Measurements from ENCODE around the gene PHLDA3.

Gene PHLDA3

DNA sequence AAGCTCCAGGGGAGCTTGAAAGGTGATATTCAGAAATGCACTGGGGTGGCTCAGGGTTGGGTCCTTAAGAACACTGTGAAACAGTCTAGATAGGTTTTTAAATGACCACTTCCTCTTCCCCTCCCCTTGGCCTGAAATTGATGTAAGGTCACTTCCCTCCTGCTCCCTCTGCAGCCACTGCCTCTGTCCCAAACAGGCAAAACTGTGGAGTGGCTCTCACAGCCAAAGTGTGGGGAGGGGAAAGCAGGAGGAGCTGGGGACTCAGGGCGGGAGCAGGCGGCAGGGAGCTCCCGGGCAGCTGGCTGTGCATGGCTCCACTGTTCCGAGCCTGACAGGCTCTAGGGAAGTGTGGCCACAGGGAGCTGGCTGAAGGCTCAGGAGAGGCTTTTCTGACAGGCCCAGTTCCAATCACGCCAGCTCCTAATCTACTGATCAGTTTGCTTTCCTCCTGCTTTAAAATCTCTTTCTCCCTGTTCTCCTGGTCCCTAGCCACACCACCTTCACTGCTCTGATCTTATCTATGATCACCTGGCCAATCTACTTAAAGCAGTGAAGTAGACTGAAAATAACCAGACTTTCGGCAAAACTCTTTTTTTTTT lies 43.1 kb upstream of the PHLDA3 start:
- H3K9me3 ChIP-seq (ENCODE audit: severe bottlenecking) = no peaks in the 10 kb centered on the region
- H3K4me1 ChIP-seq (ENCODE audit: insufficient read depth, poor library complexity, severe bottlenecking) = peaks cover 10% of the 10 kb centered on the region
- DNase-seq (ENCODE audit: low spot score) (no peak), ATAC-seq (ENCODE audit: low read depth) (no peak)
- TF ChIP-seq, protein P1, sequence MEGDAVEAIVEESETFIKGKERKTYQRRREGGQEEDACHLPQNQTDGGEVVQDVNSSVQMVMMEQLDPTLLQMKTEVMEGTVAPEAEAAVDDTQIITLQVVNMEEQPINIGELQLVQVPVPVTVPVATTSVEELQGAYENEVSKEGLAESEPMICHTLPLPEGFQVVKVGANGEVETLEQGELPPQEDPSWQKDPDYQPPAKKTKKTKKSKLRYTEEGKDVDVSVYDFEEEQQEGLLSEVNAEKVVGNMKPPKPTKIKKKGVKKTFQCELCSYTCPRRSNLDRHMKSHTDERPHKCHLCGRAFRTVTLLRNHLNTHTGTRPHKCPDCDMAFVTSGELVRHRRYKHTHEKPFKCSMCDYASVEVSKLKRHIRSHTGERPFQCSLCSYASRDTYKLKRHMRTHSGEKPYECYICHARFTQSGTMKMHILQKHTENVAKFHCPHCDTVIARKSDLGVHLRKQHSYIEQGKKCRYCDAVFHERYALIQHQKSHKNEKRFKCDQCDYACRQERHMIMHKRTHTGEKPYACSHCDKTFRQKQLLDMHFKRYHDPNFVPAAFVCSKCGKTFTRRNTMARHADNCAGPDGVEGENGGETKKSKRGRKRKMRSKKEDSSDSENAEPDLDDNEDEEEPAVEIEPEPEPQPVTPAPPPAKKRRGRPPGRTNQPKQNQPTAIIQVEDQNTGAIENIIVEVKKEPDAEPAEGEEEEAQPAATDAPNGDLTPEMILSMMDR (IDR thresholded peaks at IDR 0.05; ENCODE audit: poor library complexity, severe bottlenecking) = no peak
- no peak overlapping the region for H3K4me3 ChIP-seq (ENCODE audit: severe bottlenecking)
- H3K27me3 ChIP-seq (ENCODE audit: insufficient read depth, poor library complexity, severe bottlenecking) = no peaks in the 10 kb centered on the region
- no peaks in the 10 kb centered on the region for H3K36me3 ChIP-seq (ENCODE audit: low read depth)
- no peak overlapping the region for H3K27ac ChIP-seq (ENCODE audit: poor library complexity, severe bottlenecking)

DNA sequence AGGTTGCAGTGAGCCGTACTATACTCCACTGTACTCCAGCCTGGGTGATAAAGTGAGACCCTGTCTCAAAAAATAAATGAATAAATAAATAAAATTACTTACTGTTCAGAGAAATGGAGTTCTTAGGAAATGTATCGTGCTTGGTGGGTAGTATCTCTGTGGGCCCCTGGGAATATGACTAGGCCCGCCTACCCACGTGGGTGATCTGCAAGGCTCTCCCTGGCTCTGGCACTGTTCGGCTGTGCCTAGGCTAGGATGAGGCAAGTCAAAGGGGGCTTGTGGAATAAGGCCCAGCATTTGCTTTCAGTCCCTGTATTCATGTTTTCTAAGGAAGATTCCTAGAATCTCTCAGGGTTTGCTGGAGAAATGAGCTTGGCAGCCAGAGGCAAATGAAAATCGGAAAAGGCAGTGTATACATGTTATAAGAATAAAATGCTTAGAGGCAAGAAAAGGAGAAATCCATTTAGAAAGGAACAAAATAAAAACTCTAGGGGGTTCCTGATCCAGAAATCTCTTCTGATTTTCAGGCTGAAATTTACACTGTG lies 42.5 kb upstream of the PHLDA3 start:
- no peak for ATAC-seq (ENCODE audit: low read depth)
- Histone ChIP-seq H3K4me3 (ENCODE audit: severe bottlenecking) (no peak overlapping the region), H3K36me3 (ENCODE audit: low read depth) (no peaks in the 10 kb centered on the region), H3K27ac (ENCODE audit: poor library complexity, severe bottlenecking) (no peak overlapping the region), H3K27me3 (ENCODE audit: insufficient read depth, poor library complexity, severe bottlenecking) (no peaks in the 10 kb centered on the region), H3K9me3 (ENCODE audit: severe bottlenecking) (no peaks in the 10 kb centered on the region), H3K4me1 (ENCODE audit: insufficient read depth, poor library complexity, severe bottlenecking) (peaks cover 7% of the 10 kb centered on the region)
- TF ChIP-seq, protein P1 (IDR thresholded peaks at IDR 0.05; ENCODE audit: poor library complexity, severe bottlenecking) = no peak
- no peak for DNase-seq (ENCODE audit: low spot score)

DNA sequence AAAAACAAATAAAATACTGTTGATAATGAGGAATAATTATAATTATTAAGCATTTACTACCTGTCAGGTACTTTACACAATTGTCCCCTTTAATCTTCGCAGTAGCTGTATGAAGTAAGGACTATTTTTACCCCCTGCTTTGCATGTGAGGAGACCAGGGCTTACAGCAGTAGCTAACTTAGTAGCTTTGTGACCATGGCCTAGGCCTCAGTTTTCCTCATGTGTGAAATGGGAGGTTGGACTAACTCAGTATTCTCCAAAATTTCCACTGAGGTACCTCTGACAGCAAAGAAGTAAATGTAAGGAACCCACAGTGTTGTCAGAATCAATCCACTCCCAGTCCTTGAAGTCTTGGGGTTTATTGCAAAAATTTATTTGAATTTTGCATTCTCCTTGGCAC lies 41.7 kb upstream of the PHLDA3 start:
- H3K9me3 ChIP-seq (ENCODE audit: severe bottlenecking) = no peaks in the 10 kb centered on the region
- no peaks in the 10 kb centered on the region for H3K27me3 ChIP-seq (ENCODE audit: insufficient read depth, poor library complexity, severe bottlenecking)
- H3K4me3 ChIP-seq (ENCODE audit: severe bottlenecking) = no peak overlapping the region
- TF ChIP-seq, protein P1 (IDR thresholded peaks at IDR 0.05; ENCODE audit: poor library complexity, severe bottlenecking) = no peak
- peaks cover 8% of the 10 kb centered on the region for H3K4me1 ChIP-seq (ENCODE audit: insufficient read depth, poor library complexity, severe bottlenecking)
- H3K36me3 ChIP-seq (ENCODE audit: low read depth) = no peaks in the 10 kb centered on the region
- H3K27ac ChIP-seq (ENCODE audit: poor library complexity, severe bottlenecking) = no peak overlapping the region
- DNase-seq (ENCODE audit: low spot score) (no peak), ATAC-seq (ENCODE audit: low read depth) (no peak)

DNA sequence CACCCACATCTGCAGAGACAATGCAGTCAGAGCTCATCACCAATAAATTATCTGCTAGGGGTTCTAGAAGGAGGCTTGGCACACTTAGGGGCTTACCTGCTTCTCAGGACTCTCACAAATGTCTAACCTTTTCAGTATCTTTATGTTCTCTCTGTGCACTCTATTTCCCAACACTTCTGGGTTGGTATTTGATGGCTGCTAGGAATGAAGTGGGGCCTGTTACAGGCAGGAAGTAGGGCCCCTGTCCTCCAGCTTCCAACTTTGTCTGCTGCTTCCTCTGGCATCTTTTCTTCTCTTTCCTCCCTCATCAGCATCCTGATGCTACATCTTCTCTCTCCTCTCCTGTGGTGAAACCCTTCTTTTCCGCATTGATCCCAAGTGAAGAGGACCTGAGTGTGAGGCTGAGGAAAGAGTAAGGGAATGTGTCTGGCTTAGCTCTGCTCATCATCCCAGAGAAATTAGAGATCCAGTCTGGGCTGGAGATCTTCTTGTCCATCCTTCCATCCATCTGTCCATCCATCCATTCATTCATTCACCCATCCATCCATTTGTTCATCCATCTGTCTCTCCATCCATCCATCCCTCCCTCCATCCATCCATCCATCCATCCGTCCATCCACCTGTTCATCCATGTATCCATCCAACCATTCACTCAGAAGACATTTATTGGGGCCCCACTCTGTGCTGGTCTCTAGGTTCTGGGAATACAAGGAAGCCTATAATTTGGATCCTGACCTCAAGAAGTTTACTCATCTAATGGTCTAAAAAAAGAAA lies 40.8 kb upstream of the PHLDA3 start:
- TF ChIP-seq, protein P1 (IDR thresholded peaks at IDR 0.05; ENCODE audit: poor library complexity, severe bottlenecking) = no peak
- H3K36me3 ChIP-seq (ENCODE audit: low read depth) = no peaks in the 10 kb centered on the region
- no peak overlapping the region for H3K4me3 ChIP-seq (ENCODE audit: severe bottlenecking)
- no peak for DNase-seq (ENCODE audit: low spot score)
- no peak overlapping the region for H3K27ac ChIP-seq (ENCODE audit: poor library complexity, severe bottlenecking)
- peaks cover 17% of the 10 kb centered on the region for H3K4me1 ChIP-seq (ENCODE audit: insufficient read depth, poor library complexity, severe bottlenecking)
- no peak for ATAC-seq (ENCODE audit: low read depth)
- no peaks in the 10 kb centered on the region for H3K9me3 ChIP-seq (ENCODE audit: severe bottlenecking)
- no peaks in the 10 kb centered on the region for H3K27me3 ChIP-seq (ENCODE audit: insufficient read depth, poor library complexity, severe bottlenecking)

DNA sequence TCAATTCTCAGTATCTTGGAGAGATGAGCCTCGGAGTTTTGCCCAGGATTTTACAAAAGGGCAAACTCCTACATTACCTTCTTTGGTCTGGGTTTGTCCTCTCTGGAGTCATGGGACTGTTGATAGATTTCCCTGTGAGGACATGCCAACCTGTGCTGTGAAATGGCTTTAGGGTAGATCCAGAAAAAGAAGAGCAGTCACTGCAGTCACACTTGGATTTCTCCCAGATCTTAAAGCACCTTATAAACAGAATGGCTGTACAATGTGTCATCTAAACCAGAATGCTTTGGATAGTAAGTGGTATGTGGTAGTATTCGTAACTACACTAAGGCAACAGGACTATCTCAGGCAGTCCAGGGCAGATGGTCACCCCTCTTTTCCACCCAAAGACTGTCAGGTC lies 39.8 kb upstream of the PHLDA3 start:
- no peaks in the 10 kb centered on the region for H3K9me3 ChIP-seq (ENCODE audit: severe bottlenecking)
- H3K27ac ChIP-seq (ENCODE audit: poor library complexity, severe bottlenecking) = no peak overlapping the region
- no peaks in the 10 kb centered on the region for H3K27me3 ChIP-seq (ENCODE audit: insufficient read depth, poor library complexity, severe bottlenecking)
- H3K36me3 ChIP-seq (ENCODE audit: low read depth) = peaks cover 5% of the 10 kb centered on the region
- TF ChIP-seq, protein P1 (IDR thresholded peaks at IDR 0.05; ENCODE audit: poor library complexity, severe bottlenecking) = no peak
- no peak for DNase-seq (ENCODE audit: low spot score)
- H3K4me1 ChIP-seq (ENCODE audit: insufficient read depth, poor library complexity, severe bottlenecking) = peaks cover 27% of the 10 kb centered on the region
- H3K4me3 ChIP-seq (ENCODE audit: severe bottlenecking) = no peak overlapping the region
- no peak for ATAC-seq (ENCODE audit: low read depth)

All from RWPE2 (cell line).